GM18867 (cell line): ENCODE data around the gene FAM107B.
"Not testable (repeated sequence)": the region's sequence is repeated elsewhere in the genome, so short reads cannot be mapped to it uniquely, and the experiment has no call there.

Source experiments
- ATAC-seq: cut with Tn5 transposase; IDR thresholded peaks from one replicate; pipeline ENCODE4 v1.9.1; 2021; ENCODE audit warnings: mild to moderate bottlenecking, moderate library complexity; ENCODE audit not compliant: unreplicated experiment

Gene FAM107B

GRCh38 chr10:14604181-14605142 lies 170.2 kb downstream of the FAM107B start:
- ATAC-seq, result peak; percentile 55

- peak; percentile 15 for ATAC-seq
Measured at GRCh38 chr10:14603534-14604102, 171.1 kb downstream of the FAM107B start.

- no peak for ATAC-seq
Measured at GRCh38 chr10:14602807-14603533, 171.7 kb downstream of the FAM107B start.

GRCh38 chr10:14601872-14602725 lies 172.6 kb downstream of the FAM107B start:
- peak; percentile 40 for ATAC-seq

GRCh38 chr10:14601326-14601725 lies 173.4 kb downstream of the FAM107B start:
- ATAC-seq, result no peak

GRCh38 chr10:14600065-14600464 lies 174.6 kb downstream of the FAM107B start:
- ATAC-seq, result no peak

- ATAC-seq, result no peak
Measured at GRCh38 chr10:14598809-14599764, 175.6 kb downstream of the FAM107B start.

- ATAC-seq, result no peak
Measured at GRCh38 chr10:14595526-14596182, 179.0 kb downstream of the FAM107B start.

- ATAC-seq, result no peak
Measured at GRCh38 chr10:14594878-14595525, 179.7 kb downstream of the FAM107B start.

- ATAC-seq, result no peak
Measured at GRCh38 chr10:14593806-14594205, 180.9 kb downstream of the FAM107B start.

GRCh38 chr10:14592566-14592965 lies 182.1 kb downstream of the FAM107B start:
- no peak for ATAC-seq

GRCh38 chr10:14592026-14592425 lies 182.7 kb downstream of the FAM107B start:
- no peak for ATAC-seq

GRCh38 chr10:14588938-14589294 lies 185.8 kb downstream of the FAM107B start:
- ATAC-seq, result not testable (repeated sequence)

GRCh38 chr10:14588084-14588937 lies 186.4 kb downstream of the FAM107B start:
- peak; percentile 83 for ATAC-seq

GRCh38 chr10:14587540-14588083 lies 187.1 kb downstream of the FAM107B start:
- ATAC-seq, result no peak

- ATAC-seq, result no peak
Measured at GRCh38 chr10:14586901-14587300, 187.8 kb downstream of the FAM107B start.
